GM19467 (cell line): Measurements from ENCODE around the gene ADSS1.
"Not testable (repeated sequence)": the region's sequence is repeated elsewhere in the genome, so short reads cannot be mapped to it uniquely, and the experiment has no call there.

Experiments
- ATAC-seq: cut with Tn5 transposase; IDR thresholded peaks from one replicate; pipeline ENCODE4 v1.9.1; 2021; ENCODE audit warnings: mild to moderate bottlenecking, moderate library complexity; ENCODE audit not compliant: unreplicated experiment

ADSS1 gene

DNA sequence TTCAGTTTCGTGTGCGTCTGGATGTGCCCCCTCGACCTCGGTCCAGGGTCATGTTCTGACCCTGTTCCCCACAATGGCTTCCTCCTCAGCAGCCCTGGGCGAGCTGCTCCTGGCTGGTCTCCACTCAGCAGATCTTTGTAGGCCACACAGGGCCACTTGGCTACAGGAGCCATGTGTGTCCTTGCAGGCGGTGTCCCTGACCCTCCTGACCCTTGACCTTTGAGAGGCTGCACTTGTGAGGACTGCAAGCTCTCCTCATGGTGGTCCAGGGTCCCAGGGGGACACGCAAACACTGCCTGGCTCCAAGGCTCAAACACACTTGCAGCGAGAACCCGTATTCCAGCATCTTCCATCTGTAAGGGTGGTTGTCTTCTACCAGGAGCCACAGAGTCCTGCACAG, 21.4 kb downstream of the ADSS1 start:
- ATAC-seq, result no peak

DNA sequence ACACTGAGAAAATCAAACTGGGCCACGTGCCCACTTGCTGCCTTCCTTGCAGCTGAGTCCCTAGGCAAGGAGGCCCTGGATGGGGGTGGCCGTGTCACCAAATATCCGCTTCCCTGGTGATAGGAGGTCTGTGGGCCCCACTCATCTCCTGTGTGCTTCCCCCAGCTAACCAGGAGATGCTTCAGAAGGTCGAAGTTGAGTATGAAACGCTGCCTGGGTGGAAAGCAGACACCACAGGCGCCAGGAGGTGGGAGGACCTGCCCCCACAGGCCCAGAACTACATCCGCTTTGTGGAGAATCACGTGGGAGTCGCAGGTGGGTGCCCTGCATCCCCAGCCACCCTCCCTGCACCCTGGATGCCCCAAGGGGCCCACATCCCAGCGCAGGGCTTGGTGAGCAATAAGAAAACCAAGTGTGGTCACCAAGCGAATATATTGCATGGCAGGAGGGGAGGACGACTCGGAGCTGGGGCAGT, 22.1 kb downstream of the ADSS1 start:
- no peak for ATAC-seq

DNA sequence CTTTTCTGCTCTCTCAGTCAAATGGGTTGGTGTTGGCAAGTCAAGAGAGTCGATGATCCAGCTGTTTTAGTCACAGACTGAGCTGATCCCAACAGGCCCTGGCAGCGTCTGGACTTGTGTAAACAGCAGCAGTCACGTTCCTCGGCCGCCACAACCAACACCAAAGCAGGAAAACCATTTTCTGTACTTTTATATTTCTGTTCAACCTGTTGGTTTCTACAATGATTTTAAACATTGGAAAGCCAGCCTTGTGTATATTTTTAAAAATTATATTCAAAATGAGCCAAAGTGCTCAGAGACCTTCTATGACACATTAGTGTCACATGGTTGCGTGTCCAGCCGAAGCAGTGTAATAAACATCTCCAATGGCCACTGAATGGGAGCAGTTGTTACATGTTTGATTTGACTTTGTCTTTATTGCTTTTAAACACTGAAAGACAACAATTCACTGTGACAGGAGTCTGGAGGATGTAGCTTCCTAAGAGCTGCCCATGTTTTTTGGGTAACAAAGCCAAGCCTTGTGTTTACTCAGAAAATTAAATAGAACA, 23.0 kb downstream of the ADSS1 start:
- no peak for ATAC-seq

DNA sequence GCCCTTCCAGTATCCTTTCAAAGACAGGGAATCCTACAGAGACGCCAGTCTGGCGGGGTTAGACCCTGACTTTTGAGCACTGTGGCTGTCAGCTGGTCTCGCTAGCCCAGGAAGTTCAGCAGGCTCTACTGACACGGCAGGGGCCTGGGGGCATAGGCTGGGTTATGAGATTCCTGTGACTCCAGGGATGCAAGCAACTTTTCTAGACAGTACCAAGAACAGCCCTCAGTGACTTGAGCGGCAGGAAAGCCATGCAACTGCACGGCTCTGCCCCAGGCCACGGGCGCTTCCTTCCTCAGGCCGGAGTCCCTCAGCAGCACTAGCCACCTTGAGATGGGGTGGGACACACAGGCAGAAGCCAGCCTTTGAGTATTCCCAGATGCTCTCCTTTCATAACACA, 23.8 kb downstream of the ADSS1 start:
- ATAC-seq, result no peak

DNA sequence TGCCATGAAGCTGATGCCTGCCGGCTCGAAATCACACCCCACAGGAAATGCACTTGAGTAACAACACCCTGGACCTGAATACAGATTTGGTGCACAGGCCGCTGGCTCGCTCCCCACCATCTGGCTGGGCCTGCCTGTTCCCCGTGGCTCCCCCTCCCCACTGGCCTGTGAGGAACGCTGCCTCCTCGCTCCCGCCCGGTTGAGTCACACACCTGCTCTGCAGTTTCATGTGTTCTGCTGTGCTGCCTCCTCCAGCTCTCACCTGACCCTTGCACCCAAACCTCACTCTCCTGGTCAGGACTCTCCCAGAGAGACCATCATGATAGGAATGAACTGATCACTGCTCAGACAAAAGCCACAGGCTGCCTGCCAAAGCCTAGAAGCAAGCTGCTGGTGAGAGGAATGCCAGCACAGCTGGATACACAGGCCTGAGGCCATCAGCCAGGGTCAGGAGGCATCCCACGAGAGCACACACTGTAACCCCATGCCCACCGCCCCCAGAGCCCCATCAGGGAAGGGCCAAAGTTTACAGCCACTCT, 25.2 kb downstream of the ADSS1 start:
- ATAC-seq, result no peak

DNA sequence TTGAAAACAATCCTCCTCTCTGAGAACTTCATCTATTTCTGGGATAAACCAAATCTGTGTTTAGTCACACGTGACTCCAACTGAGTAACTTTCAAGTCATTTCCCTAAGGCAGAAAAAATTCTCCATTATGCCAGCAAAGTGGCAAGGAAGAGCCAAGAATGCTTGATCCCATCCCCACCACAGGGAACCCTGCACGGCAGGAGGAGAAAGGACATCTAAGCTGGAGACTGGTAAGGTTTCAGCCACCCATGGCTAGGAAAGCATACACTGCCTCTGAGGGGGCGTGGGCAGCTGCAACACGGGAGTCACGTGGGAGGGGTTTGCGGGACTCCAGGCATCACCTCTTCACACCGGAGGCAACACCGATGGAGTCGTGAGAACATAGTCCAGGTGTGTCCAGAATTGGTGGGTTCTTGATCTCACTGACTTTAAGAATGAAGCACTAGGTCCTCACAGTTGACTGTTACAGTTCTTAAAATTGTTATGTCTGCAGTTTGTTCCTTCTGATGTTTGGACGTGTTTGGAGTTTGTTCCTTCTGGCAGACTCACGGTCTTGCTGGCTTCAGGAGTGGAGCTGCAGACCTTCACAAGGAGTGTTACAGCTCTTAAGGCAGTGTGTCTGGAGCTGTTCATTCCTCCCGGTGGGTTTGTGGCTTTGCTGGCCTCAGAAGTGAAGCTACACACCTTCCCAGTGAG, 26.2 kb downstream of the ADSS1 start:
- no peak for ATAC-seq

DNA sequence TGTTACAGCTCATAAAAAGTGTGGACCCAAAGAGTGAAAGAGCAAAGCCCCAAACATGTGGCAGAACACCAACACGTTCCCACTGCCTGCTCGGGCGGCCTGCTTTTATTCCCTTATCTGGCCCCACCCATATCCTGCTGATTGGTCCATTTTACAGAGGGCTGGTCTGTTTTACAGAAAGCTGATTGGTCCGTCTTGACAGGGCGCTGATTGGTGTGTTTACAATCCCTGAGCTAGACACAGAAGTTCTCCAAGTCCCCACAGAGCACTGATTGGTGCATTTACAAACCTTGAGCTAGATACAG, 26.7 kb downstream of the ADSS1 start:
- ATAC-seq, result not testable (repeated sequence)

DNA sequence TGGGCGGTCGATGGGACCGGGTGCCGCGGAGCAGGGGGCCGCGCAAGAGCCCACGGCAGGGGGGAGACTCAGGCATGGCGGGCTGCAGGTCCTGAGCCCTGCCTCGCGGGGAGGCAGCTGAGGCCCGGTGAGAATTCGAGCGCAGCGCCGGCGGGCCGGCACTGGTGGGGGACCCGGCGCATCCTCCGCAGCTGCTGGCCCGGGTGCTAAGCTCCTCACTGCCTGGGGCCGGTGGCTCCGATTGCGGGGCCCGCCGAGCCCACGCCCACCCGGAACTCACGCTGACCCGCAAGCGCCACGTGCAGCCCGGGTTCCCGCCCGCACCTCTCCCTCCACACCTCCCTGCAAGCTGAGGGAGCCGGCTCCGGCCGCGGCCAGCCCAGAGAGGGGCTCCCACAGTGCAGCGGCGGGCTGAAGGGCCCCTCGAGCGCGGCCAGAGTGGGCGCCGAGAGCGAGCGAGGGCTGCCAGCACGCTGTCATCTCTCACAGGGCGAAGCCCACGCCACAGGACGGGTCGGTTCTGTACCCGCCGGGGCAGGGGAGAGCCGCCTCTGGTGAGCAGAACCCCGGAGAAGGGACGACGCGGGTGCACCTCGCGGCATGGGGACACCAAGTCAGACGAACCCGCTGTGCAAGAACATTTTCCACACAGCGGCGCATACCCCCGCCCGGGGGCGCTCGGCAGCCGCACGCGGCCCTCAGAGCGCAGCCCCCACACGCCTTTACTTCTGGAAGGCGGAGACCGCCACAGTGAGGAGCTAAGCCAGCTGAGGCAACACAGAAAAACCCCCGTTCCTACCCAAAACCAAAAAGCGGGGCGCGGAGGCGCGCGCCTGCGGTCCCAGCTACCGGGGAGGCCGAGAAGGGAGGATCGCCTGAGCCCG, 27.8 kb downstream of the ADSS1 start:
- ATAC-seq, result no peak

DNA sequence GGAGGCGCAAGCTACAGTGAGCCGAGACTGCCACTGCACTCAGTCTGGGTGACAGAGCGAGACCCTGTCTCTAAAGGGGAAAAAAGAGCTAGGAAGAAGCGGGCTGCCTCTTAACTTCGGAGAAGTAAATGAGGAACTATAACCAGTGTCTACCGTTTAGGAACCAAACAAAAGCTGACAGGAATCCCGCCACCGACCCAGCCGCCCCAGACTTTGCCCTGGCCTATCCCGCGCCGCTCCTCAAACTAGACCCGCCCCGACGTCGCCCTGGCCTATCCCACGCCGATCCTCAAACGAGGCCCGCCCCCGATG, 28.4 kb downstream of the ADSS1 start:
- ATAC-seq, result peak; percentile 3

DNA sequence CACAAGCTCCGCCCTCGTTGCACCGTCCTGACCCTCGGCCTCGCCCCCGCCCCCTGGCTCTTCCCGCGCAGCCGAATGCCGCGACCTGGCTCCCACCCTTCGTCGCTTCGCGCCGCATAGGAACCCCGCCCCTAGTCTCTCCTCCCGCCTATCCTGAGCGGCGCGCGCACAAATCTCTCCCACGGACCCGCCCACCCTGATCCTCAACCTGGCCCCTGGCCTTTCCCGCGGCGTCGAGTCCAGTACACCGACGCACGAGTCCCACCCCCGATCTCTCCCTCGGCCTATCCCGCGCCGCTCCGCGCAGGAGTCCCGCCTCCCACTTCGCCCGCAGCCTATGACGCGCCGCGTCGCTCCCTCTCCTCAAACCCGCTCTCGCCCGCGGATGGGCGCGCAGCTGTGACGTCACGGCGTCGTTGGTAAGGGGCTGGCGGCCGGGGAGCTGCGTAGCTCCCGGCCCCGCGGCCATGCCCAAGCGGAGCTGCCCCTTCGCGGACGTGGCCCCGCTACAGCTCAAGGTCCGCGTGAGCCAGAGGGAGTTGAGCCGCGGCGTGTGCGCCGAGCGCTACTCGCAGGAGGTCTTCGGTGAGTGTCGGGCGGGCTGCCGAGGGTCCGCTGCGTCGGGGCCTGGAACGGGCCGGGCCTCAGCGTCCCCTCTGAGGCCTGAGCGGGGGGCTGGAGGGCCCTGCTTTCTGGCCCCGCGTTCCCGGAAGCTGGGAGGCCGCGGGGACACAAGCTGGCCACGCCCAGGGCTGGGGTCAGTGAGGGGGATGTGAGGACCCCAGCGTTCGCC, 28.9 kb downstream of the ADSS1 start, which contains the start of gene SIVA1:
SIVA1 (plus strand) TSS at position 413 of the 793 bp plus-strand sequence; CDS start at position 468, 55 bp downstream.
- peak; percentile 85 for ATAC-seq

DNA sequence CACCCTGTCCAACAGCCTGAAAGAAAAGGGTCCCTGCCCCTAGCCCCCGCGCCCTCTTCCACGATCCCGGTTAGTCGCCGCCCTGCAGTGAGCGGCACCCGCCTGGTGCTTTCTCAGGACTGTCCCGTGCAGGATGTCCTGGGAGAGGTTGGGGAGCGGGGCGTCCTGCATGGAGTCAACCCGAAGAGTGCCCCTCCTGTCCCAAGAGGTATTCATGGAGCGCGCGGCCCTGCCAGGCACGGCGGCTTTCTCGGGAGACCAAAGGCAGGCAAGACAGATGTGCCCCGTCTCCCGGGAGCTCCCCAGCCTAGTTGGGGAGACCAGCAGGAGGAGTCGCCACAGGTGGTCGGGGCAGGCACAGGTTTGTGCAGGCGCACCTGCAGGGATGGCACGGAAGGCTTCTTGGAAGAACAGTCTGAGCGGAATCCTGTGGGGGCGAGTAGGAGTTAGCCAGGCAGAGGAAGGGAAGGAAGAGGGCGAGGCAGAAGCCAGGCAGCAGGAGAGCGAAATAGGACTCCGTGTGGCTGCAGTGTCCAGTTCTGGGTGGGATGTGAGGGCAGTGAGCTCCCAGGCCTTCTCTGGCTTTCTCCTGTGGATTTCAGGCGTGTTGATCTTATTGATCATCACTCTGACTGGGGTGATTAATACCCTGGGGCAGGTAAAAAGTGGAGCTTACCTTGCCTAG, 29.6 kb downstream of the ADSS1 start:
- no peak for ATAC-seq

DNA sequence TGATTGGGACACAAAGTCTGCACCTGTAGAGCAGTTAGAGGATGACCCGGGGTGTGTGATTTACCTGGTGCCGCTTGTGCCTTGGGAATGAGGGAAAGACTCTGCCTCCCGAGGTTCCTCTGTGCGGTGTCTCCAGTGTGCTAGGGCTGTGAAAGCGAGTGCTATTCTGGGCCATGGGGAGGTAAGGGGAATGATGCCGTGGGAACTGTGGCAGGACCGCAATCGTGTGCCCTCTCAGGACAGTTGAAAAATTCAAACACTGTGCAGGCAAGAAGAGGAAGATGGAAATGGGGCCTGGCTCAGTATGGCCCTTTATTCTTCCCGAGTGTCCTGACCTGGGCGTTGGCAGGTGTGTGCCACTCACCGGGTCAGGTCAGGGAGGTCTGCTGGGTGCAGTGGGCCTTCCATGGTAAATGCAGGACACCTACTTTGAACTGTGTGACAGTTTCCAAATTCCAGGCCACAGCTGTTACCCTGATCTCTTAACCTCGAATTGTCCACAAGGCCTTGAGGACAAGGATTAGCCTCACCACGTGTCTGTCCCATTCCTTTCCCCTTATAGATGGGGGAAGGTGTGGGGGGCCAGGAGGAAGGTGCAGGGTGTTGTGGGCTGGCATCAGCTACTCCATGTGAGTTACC, 30.3 kb downstream of the ADSS1 start:
- ATAC-seq, result no peak

DNA sequence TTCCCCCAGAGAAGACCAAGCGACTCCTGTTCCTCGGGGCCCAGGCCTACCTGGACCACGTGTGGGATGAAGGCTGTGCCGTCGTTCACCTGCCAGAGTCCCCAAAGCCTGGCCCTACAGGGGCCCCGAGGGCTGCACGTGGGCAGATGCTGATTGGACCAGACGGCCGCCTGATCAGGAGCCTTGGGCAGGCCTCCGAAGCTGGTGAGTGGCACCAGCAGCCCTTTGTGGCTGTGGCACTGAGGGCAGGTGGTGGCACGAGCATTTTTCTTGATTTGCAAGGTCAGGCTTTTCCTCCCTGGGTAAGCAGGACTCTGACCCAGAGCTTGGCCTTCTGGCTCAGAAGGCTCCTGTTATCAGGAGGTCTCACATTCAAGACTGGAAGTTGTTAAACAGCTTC, 31.6 kb downstream of the ADSS1 start:
- ATAC-seq, result no peak

DNA sequence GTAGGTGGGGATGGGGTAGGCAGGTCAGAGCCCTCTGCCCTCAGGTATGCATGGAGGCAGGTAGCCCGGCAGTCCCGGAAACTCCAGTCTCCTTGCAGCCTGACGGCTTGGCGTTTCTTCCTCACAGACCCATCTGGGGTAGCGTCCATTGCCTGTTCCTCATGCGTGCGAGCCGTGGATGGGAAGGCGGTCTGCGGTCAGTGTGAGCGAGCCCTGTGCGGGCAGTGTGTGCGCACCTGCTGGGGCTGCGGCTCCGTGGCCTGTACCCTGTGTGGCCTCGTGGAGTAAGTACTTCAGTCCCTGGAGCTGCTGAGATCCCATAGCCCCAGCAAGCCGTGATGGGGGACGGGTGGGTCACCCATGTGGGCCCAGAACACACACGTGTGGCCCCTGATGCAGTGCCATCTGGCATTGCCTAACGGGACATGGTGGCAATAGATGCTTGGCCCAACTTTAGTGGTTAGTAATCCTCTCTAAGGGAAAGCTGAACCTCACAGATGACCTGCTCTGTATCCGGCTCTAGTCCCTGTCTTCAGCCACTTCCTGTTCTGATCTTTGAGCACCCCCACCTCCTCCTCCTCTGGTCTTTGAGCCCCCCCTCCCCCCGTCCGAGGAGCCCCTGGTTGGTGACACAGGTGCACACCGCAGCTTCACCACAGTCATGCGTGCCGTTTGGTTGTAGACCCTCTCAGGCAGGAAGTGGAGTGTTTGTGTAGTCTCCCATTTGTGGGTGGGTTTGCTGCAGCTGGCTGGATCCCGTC, 32.6 kb downstream of the ADSS1 start:
- ATAC-seq, result no peak

DNA sequence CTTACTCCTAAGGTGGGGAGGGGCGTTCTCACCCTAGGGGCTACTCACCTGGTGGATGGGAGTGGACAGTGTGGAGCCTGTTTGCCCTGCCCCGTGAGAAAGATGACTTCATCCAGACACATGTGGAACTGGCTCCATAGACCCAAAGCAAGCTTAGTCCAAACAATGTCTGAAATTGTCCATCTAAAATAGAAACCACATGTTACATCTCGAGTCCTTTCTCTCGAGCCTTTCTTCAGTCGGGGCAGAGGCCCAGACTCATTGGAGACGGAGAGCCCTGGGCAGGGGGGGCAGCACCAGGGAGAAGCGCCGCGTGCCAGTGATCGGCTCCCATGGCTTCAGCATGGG, 33.2 kb downstream of the ADSS1 start:
- no peak for ATAC-seq

DNA sequence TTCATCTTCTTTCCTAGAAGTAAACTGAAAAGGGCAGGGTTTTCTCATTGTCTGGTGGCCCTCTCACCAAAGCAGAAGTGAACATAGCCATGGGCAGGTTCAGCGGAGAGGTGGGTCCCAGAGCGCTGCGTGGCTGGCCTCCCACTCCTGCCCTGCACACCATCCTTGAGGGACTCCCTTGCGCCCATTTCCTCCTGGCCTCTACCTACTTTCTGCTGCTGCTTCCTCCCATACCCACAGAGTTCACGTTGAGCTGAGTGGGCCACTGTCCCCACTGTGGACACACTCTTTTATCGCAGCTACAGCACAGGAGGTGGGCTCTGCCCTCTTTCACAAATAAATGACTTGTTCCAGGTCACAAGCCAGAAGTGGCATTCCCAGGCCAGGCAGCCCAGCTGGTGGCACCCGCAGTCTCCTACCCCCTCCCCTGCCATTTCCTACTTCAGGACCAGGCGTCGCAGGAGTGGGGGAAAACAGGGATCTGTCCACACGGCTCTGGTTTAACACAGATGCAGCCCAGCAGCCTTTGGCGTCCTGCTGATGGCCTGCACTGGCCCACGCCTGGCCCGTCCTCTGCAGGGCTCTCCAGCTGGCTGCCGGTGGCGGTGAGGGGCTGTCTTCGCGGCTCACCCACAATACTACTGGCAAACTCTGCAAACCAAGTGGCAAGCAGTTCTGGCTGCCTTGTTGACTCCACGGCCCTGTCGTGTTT, 33.8 kb downstream of the ADSS1 start:
- no peak for ATAC-seq

DNA sequence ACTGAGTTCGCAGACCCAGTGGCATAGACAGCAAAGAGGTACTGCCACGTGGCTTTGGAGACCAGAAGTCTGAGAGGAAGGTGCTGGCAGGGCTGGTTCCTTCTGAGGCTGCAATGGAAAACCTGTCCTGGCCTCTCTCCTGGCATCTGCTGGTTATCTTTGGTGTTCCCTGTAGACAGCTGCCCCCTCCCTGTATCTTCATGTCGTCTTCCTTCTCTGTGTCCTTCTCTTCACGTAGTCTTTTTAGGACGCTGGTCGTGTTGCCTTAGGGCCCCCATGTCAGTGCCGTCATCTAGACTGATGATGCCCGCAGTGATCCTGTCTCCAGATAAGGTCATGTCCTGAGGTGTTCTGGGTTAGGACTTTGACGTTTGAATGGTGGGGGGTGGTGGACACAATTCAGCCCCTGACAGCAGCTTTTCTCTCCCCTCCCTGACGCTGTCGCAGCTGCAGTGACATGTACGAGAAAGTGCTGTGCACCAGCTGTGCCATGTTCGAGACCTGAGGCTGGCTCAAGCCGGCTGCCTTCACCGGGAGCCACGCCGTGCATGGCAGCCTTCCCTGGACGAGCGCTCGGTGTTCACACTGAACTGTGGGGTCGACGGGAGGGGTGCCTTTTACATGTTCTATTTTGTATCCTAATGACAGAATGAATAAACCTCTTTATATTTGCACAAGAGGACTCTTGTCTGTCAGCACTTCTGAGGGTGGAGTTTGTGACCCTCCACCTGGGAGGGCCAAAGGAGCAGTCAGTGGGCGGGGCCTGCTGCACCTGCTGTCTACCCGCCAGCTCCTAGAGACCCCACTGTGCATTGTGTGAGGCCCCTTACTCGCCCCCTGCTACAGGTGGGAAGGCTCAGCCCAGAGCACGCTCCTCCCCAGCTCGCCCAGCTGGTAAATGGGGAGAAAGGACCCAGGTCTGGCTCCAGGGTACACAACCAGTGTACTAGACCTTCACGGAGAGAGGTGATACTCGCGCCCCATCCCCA, 35.2 kb downstream of the ADSS1 start:
- no peak for ATAC-seq

DNA sequence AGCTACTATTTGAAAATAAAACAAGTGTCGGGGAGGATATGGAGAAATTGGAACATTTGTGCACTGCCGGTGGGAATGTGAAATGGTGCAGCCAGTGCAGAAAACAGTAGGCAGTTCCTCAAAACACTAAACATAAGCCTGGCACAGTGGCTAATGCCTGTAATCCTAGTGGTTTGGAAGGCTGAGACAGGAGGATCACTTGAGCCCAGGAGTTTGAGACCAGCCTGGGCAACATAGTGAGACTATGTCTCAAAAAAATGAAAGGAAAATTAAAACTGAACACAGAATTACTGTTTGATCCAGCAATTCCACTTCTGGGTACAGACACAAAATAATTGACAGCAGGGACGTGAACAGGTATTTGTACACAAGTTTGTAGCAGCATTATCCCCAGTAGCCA, 41.5 kb downstream of the ADSS1 start:
- ATAC-seq, result no peak
